AG09309 (cell line): ENCODE data around the gene GP5.

Experiments
- DNase-seq: peaks from one replicate; pipeline ENCODE4 v3.0.0-alpha.2; 2010; ENCODE audit warnings: low read depth
- H3K4me3 ChIP-seq: 2 replicates; pipeline ENCODE4 v1.5.1; 2011; ENCODE audit warnings: mild to moderate bottlenecking, low read depth, low read length, moderate library complexity; ENCODE audit not compliant: control insufficient read depth
- CTCF ChIP-seq: IDR thresholded peaks from 2 replicates; pipeline ENCODE4 v1.5.1; 2011; ENCODE audit warnings: mild to moderate bottlenecking, low read depth, low read length, inconsistent platforms; ENCODE audit not compliant: insufficient read depth, control insufficient read depth; ENCODE audit errors: missing control alignments

GP5 gene, protein sequence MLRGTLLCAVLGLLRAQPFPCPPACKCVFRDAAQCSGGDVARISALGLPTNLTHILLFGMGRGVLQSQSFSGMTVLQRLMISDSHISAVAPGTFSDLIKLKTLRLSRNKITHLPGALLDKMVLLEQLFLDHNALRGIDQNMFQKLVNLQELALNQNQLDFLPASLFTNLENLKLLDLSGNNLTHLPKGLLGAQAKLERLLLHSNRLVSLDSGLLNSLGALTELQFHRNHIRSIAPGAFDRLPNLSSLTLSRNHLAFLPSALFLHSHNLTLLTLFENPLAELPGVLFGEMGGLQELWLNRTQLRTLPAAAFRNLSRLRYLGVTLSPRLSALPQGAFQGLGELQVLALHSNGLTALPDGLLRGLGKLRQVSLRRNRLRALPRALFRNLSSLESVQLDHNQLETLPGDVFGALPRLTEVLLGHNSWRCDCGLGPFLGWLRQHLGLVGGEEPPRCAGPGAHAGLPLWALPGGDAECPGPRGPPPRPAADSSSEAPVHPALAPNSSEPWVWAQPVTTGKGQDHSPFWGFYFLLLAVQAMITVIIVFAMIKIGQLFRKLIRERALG

GRCh38 chr3:194399166-194399565 lies at the start of gene GP5:
GP5 (minus strand) TSS chr3:194399266; CDS start chr3:194398282, 984 bp downstream.
- DNase-seq = no peak
- H3K4me3 ChIP-seq = no peak within 1 kb of the TSS
- no peak for TF ChIP-seq CTCF

DNA sequence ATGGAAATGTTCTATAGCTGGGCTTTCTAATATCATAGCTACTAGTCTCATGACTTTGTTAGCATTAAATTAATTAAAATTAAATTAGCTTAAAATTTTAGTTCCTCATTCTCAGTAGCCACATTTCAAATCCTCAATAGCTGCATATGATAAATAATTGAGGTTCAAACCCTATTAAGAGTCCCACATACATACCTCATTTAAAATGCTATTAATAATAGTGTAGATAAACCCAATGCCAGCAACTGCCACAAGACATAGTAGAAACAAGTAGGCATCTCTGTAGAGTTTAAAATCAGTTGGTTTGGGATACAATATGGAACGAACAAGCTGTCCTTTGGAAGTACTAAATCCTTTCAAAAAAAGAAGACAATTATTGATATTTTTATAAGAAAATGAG lies 48.6 kb upstream of the GP5 start:
- H3K4me3 ChIP-seq = no peak overlapping the region
- TF ChIP-seq CTCF = no peak
- DNase-seq = no peak

DNA sequence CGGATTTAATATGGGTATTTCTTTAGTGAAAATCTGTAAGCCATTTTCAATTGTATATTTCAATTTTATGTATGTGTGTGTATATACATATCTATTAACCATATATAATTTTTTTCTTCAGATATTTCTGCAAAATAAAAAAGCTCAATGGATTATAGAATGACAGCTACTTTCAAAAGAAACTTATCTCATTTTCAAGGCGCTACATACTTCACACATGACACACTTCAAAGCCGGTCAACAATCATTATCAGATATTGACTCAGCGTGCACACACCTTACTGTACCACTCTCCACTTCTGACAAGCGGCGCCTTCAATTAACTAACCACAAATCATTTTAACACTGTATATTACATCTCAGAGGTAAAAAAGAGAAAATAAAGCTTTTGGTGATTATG lies 48.1 kb upstream of the GP5 start:
- no peak for TF ChIP-seq CTCF
- no peak for DNase-seq
- no peak overlapping the region for H3K4me3 ChIP-seq

GRCh38 chr3:194446754-194447153 lies 47.7 kb upstream of the GP5 start:
- no peak for TF ChIP-seq CTCF

DNA sequence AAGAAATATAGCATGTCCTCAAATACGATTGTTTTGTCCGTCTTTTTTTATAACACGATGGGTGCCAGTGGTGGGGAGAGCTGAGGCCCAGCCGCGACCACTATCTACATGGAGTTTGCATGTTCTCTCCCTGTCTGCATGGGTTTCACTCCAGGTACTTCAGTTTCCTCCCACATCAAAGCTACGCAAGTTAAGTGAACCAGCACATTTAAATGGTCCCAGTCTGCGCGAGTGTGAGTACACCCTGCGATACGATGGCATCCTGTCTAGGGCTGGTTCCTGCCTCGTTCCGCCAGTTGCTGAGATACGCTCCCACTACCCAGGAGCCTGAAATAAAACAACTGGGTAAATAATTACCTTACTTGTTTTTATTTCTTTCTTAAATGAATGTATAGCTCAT lies 47.1 kb upstream of the GP5 start:
- TF ChIP-seq CTCF = no peak
- no peak overlapping the region for H3K4me3 ChIP-seq
- DNase-seq = no peak

More at GRCh38 chr3:194446754-194447153, 47.7 kb upstream of the GP5 start:
- DNase-seq = no peak
- H3K4me3 ChIP-seq = no peak overlapping the region

- peak; percentile 11 for DNase-seq
- no peak overlapping the region for H3K4me3 ChIP-seq
- no peak for TF ChIP-seq CTCF
Observed at GRCh38 chr3:194443901-194444300, 44.8 kb upstream of the GP5 start.
